GM12878 (cell line): Measurements from ENCODE around the gene IL5. TPM values are rescaled to one million over a fixed set of nuclear protein-coding genes. Genes with fewer than 3 reads are reported as not detected.

Experiments used
- ATAC-seq: fragments of 200-7000 bp; cut with Tn5 transposase; 3 replicates; pipeline ENCODE4 v1.9.1; 2020; ENCODE audit warnings: mild to moderate bottlenecking, moderate library complexity
- BruUV-seq: library from RNA; stranded (reverse); fragments of 400-500 nt; replicated peaks from 2 replicates; lab custom pipeline; 2021; lab: Mats Ljungman, UMichigan
- CTCF ChIA-PET: fragments of 300-600 bp; sonication (Branson Sonifier 250); formaldehyde crosslinking; extraction: SDS; loops from one replicate; lab custom pipeline; 2021; ENCODE audit warnings: inconsistent platforms; lab: Yijun Ruan, JAX
- POLR2A ChIA-PET: fragments of 350-600 bp; formaldehyde crosslinking; extraction: SDS; loops from one replicate; lab custom pipeline; 2021; ENCODE audit warnings: inconsistent platforms; lab: Charles Lee
- RAD21 ChIA-PET: fragments of 300-600 bp; sonication (Branson Sonifier 250); formaldehyde crosslinking; loops from one replicate; lab custom pipeline; 2023; ENCODE audit warnings: antibody characterized with exemption; ENCODE audit not compliant: unreplicated experiment; lab: Charles Lee
- SMC1A ChIA-PET: fragments of 300-600 bp; sonication (Branson Sonifier 250); formaldehyde crosslinking; loops from one replicate; lab custom pipeline; 2023; ENCODE audit not compliant: unreplicated experiment, uncharacterized antibody; lab: Charles Lee
- DNase-seq: peaks from one replicate; pipeline ENCODE4 v3.0.0-alpha.2; 2011; ENCODE audit warnings: low read depth, low spot score
- FAIRE-seq: peaks from 3 replicates; lab custom pipeline; 2011; peaks lifted over from hg19 to GRCh38; lab: Jason Lieb, UNC
- H2AFZ ChIP-seq: 2 replicates; pipeline ENCODE4 v1.6.0; 2011; ENCODE audit warnings: low read depth, low read length, control low read depth; ENCODE audit not compliant: control insufficient read depth
- H3K27ac ChIP-seq: 2 replicates; pipeline ENCODE4 v1.5.1; 2011; ENCODE audit warnings: control low read depth; ENCODE audit not compliant: control insufficient read depth, insufficient read depth
- H3K27me3 ChIP-seq, 2 experiments: replicated peaks in 1 of 2; 2 replicates each; pipeline versions ENCODE4 v1.6.0 to v1.6.1; 2011; ENCODE audit warnings: low read length in 1 of 2; ENCODE audit not compliant: control insufficient read depth in 2 of 2, insufficient read depth in 2 of 2
- H3K36me3 ChIP-seq, 2 experiments: 2 replicates each; pipeline ENCODE4 v1.5.1; 2011; ENCODE audit warnings: low read length in 1 of 2; ENCODE audit not compliant: control insufficient read depth in 2 of 2, insufficient read depth in 2 of 2
- H3K4me1 ChIP-seq: 2 replicates; pipeline ENCODE4 v1.6.1; 2011; ENCODE audit warnings: mild to moderate bottlenecking, low read length, moderate library complexity, mixed read lengths; ENCODE audit not compliant: control insufficient read depth, insufficient read depth
- H3K4me2 ChIP-seq: 2 replicates; pipeline ENCODE4 v1.6.0; 2011; ENCODE audit warnings: control low read depth; ENCODE audit not compliant: control insufficient read depth, insufficient read depth
- H3K4me3 ChIP-seq: fragments of 200-600 bp; sonication (generic); 2 replicates; pipeline ENCODE4 v1.5.1; 2016
- H3K79me2 ChIP-seq: 2 replicates; pipeline ENCODE4 v1.6.0; 2011; ENCODE audit warnings: low read length; ENCODE audit not compliant: control insufficient read depth, insufficient read depth
- H3K9ac ChIP-seq: 2 replicates; pipeline ENCODE4 v1.8.0; 2011; ENCODE audit warnings: low read length, control low read depth, mixed read lengths; ENCODE audit not compliant: control insufficient read depth, insufficient read depth
- H3K9me3 ChIP-seq: replicated peaks from 3 replicates; pipeline ENCODE4 v1.5.1; 2011; ENCODE audit warnings: mild to moderate bottlenecking, low read length; ENCODE audit not compliant: control insufficient read depth, insufficient read depth
- H4K20me1 ChIP-seq: 2 replicates; pipeline ENCODE4 v1.6.0; 2011; ENCODE audit not compliant: control insufficient read depth, insufficient read depth
- BACH1 ChIP-seq: fragments of 450-650 bp; IDR thresholded peaks from 2 replicates; pipeline ENCODE4 v1.6.1; 2017; ENCODE audit warnings: mild to moderate bottlenecking, borderline replicate concordance
- IRF3 ChIP-seq: fragments of 450-650 bp; IDR thresholded peaks from 2 replicates; pipeline ENCODE4 v1.6.1; 2014; ENCODE audit warnings: mild to moderate bottlenecking
- MYC ChIP-seq: IDR thresholded peaks from 2 replicates; pipeline ENCODE4 v1.6.1; 2011; ENCODE audit warnings: mild to moderate bottlenecking, low read length, moderate library complexity, inconsistent platforms; ENCODE audit not compliant: insufficient read depth, insufficient replicate concordance, insufficient read length, severe bottlenecking
- RAD51 ChIP-seq: fragments of 450-650 bp; IDR thresholded peaks from 2 replicates; pipeline ENCODE4 v1.6.1; 2016; ENCODE audit warnings: moderate library complexity, mild to moderate bottlenecking, inconsistent platforms
- RB1 ChIP-seq: fragments of 450-650 bp; formaldehyde crosslinking; IDR thresholded peaks from 2 replicates; pipeline ENCODE4 v1.6.1; 2017; ENCODE audit warnings: mild to moderate bottlenecking, borderline replicate concordance
- TARDBP ChIP-seq: IDR thresholded peaks from 2 replicates; pipeline ENCODE4 v1.6.1; 2016; ENCODE audit warnings: borderline replicate concordance
- WGBS: methylation state at CpG from one replicate; pipeline ENCODE4 v1.1.6; 2016; ENCODE audit warnings: low lambda C conversion rate; ENCODE audit not compliant: insufficient replicate concordance, insufficient coverage; ENCODE audit errors: missing lambda C conversion rate; 5-methylcytosine and 5-hydroxymethylcytosine counted together
- in situ Hi-C: fragments of 300-500 bp; cut with MboI; formaldehyde crosslinking; loops from 9 replicates; pipeline ENCODE4 v1.14.3; 2018; ENCODE audit warnings: mixed read lengths
- intact Hi-C: fragments of 100-400 bp; cut with micrococcal nuclease; formaldehyde crosslinking; loops from one replicate; pipeline ENCODE4 v1.14.2; 2022; ENCODE audit not compliant: unreplicated experiment
- polyA plus RNA-seq, 11 experiments: library from polyadenylated mRNA; depleted of rRNA in 4 of 11; unstranded in 6 of 11; stranded (reverse) in 5 of 11; fragments of >200 nt; fragmentation: Nextera tagmentation in 4 of 11; fragmentation: Illumina TruSeq in 1 of 11; extraction: Ambion mirVana in 4 of 11; extraction: Trizol in 1 of 11; gene quantifications; 1 replicate in 1 of 11; 2 replicates in 10 of 11; pipeline versions ENCODE4 v1.2.1 to v1.2.3, GENCODE V29; 2011 to 2016; ENCODE audit warnings: inconsistent platforms in 2 of 11, missing spikeins in 2 of 11, low read depth in 1 of 11
- total RNA-seq, 4 experiments: library from RNA; depleted of rRNA in 3 of 4; stranded (reverse); fragments of >200 nt in 3 of 4; fragmentation: Illumina TruSeq in 1 of 4; extraction: Trizol in 1 of 4; gene quantifications; 2 replicates each; pipeline versions ENCODE4 v1.2.1 to v1.2.3, GENCODE V29; 2013 to 2021
- TF ChIP-seq, protein P1 (sequence below): IDR thresholded peaks from 2 replicates; pipeline ENCODE4 v1.6.1; 2011; ENCODE audit warnings: mild to moderate bottlenecking, low read depth, low read length, moderate library complexity; ENCODE audit not compliant: insufficient replicate concordance
- TF ChIP-seq, protein P2 (sequence below): fragments of 450-650 bp; conservative IDR thresholded peaks from 2 replicates; pipeline ENCODE4 v1.6.1; 2017; ENCODE audit warnings: mild to moderate bottlenecking, moderate library complexity
- TF ChIP-seq, protein P3 (sequence below): fragments of 450-650 bp; formaldehyde crosslinking; IDR thresholded peaks from 2 replicates; pipeline ENCODE4 v1.4.0; 2020; ENCODE audit warnings: mild to moderate bottlenecking, moderate library complexity

IL5 gene
- total and polyA plus RNA-seq, 10 of the 15 experiments (the other 5 are each of a cell fraction or from before 2014, with no cell fraction given): not detected

DNA sequence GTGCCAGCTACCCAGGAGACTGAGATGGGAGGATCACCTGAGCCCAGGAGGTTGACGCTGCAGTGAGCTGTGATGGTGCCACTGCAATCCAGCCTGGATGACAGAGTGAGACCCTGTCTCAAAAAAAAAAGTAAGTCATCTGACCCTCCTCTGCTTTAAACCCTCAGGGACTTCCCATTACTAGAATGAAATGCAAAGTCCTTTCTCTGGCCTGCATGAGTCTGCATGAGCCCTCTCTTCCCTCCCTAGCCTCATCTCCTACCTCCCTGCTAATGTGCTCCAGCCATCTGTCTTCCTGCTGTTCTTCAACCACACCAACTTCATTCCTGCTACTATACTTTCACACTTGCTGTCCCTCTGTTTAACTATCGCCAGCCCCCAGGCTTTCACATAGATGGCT is 15.3 kb downstream of the IL5 start:
- Histone ChIP-seq H3K9me3 (peaks cover 21% of the 10 kb centered on the region), H3K27ac (no peak overlapping the region), H3K79me2 (no peaks in the 10 kb centered on the region), H3K4me2 (no peak overlapping the region), H3K27me3 (no peaks in the 10 kb centered on the region), H3K4me3 (no peak overlapping the region), H3K4me1 (peaks cover 32% of the 10 kb centered on the region), H3K9ac (no peak overlapping the region), H3K36me3 (no peaks in the 10 kb centered on the region), H2AFZ (no peak overlapping the region), H4K20me1 (no peaks in the 10 kb centered on the region)
- CTCF ChIA-PET: interaction anchor here (0.9 to 4.8 kb wide), 19 partner anchors 13 to 357 kb away, joined by 3 to 101 read pairs (median 15); partner anchors contain the start of gene RAD50
- ATAC-seq: no peak
- in situ Hi-C loops (loop anchor here (10.0 kb wide), 1 partner anchor 297 kb away; no protein-coding TSS in a partner anchor), intact Hi-C loops (loop anchor here (5.0 kb wide), 5 partner anchors 59 to 224 kb away; partner anchors contain the start of gene KIF3A)
- no peak for DNase-seq
- BruUV-seq: no TSS peak
- RAD21 ChIA-PET: interaction anchor here (1.5 to 4.8 kb wide), 9 partner anchors 22 to 291 kb away, joined by 3 to 88 read pairs (median 6); partner anchors contain the start of gene KIF3A
- SMC1A ChIA-PET: interaction anchor here (0.8 to 4.8 kb wide), 18 partner anchors 8 to 363 kb away, joined by 3 to 75 read pairs (median 10); partner anchors contain the start of genes IL4 and RAD50
- 100% methylated on average over 2 of the region's 2 CpGs for WGBS
- POLR2A ChIA-PET: interaction anchor here (1.2 to 2.7 kb wide), 2 partner anchors 131 to 223 kb away, joined by 3 to 8 read pairs; no protein-coding TSS in a partner anchor
- FAIRE-seq: no peak
- no peak for TF ChIP-seq BACH1
- TF ChIP-seq TARDBP: no peak
- TF ChIP-seq, protein P1, sequence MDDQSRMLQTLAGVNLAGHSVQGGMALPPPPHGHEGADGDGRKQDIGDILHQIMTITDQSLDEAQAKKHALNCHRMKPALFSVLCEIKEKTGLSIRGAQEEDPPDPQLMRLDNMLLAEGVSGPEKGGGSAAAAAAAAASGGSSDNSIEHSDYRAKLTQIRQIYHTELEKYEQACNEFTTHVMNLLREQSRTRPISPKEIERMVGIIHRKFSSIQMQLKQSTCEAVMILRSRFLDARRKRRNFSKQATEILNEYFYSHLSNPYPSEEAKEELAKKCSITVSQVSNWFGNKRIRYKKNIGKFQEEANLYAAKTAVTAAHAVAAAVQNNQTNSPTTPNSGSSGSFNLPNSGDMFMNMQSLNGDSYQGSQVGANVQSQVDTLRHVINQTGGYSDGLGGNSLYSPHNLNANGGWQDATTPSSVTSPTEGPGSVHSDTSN: no peak
- TF ChIP-seq, protein P2, sequence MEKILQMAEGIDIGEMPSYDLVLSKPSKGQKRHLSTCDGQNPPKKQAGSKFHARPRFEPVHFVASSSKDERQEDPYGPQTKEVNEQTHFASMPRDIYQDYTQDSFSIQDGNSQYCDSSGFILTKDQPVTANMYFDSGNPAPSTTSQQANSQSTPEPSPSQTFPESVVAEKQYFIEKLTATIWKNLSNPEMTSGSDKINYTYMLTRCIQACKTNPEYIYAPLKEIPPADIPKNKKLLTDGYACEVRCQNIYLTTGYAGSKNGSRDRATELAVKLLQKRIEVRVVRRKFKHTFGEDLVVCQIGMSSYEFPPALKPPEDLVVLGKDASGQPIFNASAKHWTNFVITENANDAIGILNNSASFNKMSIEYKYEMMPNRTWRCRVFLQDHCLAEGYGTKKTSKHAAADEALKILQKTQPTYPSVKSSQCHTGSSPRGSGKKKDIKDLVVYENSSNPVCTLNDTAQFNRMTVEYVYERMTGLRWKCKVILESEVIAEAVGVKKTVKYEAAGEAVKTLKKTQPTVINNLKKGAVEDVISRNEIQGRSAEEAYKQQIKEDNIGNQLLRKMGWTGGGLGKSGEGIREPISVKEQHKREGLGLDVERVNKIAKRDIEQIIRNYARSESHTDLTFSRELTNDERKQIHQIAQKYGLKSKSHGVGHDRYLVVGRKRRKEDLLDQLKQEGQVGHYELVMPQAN: no peak
- TF ChIP-seq, protein P3, sequence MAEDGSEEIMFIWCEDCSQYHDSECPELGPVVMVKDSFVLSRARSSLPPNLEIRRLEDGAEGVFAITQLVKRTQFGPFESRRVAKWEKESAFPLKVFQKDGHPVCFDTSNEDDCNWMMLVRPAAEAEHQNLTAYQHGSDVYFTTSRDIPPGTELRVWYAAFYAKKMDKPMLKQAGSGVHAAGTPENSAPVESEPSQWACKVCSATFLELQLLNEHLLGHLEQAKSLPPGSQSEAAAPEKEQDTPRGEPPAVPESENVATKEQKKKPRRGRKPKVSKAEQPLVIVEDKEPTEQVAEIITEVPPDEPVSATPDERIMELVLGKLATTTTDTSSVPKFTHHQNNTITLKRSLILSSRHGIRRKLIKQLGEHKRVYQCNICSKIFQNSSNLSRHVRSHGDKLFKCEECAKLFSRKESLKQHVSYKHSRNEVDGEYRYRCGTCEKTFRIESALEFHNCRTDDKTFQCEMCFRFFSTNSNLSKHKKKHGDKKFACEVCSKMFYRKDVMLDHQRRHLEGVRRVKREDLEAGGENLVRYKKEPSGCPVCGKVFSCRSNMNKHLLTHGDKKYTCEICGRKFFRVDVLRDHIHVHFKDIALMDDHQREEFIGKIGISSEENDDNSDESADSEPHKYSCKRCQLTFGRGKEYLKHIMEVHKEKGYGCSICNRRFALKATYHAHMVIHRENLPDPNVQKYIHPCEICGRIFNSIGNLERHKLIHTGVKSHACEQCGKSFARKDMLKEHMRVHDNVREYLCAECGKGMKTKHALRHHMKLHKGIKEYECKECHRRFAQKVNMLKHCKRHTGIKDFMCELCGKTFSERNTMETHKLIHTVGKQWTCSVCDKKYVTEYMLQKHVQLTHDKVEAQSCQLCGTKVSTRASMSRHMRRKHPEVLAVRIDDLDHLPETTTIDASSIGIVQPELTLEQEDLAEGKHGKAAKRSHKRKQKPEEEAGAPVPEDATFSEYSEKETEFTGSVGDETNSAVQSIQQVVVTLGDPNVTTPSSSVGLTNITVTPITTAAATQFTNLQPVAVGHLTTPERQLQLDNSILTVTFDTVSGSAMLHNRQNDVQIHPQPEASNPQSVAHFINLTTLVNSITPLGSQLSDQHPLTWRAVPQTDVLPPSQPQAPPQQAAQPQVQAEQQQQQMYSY: no peak
- no peak for TF ChIP-seq RAD51
- TF ChIP-seq RB1: no peak
- no peak for TF ChIP-seq IRF3
- TF ChIP-seq MYC: no peak
